ENCODE results near the gene GATM.

- no peak for TF ChIP-seq CTCF (IDR thresholded peaks at IDR 0.05)
- no peak for TF ChIP-seq EP300 (IDR thresholded peaks at IDR 0.05)
These were observed 46.8 kb upstream of the GATM start for GRCh38 chr15:45425135-45425534.
